Sigmoid colon (tissue), 4 donors: ENCODE results near the gene RND3.

Experiments used
- EP300 ChIP-seq, 4 donors: sonication (generic); formaldehyde crosslinking; IDR thresholded peaks; one replicate each; pipeline ENCODE4 v1.6.1; 2017; ENCODE audit warnings: antibody characterized with exemption in 4 of 4
- POLR2A ChIP-seq, 2 donors: fragments of 450-650 bp; IDR thresholded peaks; one replicate each; pipeline ENCODE4 v1.6.1; 2016; ENCODE audit warnings: antibody characterized with exemption in 2 of 2, mild to moderate bottlenecking in 2 of 2, moderate library complexity in 2 of 2
- TF ChIP-seq, protein P1 (sequence below), 4 experiments: fragments of 450-650 bp in 3 of 4; fragments of 200-600 bp in 1 of 4; IDR thresholded peaks; one replicate each; pipeline ENCODE4 v1.5.1; 2016 to 2019; ENCODE audit warnings: antibody characterized with exemption in 4 of 4, mild to moderate bottlenecking in 3 of 4, moderate library complexity in 2 of 4

DNA sequence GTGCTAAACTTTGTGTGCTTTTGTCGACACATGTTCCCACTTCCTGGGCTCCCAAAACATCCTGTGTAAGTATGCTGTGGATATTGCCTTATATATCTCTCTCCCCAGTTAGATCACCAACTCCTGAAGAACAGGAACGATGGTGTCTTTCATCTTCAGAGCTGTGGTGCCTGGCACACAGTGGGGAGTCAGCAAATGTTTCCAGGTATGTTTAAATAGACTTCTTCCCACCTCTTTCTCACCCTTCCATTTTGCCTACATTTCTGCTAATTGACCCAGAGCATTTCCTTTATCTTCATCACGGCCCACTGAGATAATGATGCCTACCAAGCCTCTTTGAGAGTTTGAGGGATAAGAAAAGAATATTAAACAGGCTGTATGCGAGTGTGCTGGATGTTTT is 60.7 kb downstream of the RND3 start:
- TF ChIP-seq, protein P1, sequence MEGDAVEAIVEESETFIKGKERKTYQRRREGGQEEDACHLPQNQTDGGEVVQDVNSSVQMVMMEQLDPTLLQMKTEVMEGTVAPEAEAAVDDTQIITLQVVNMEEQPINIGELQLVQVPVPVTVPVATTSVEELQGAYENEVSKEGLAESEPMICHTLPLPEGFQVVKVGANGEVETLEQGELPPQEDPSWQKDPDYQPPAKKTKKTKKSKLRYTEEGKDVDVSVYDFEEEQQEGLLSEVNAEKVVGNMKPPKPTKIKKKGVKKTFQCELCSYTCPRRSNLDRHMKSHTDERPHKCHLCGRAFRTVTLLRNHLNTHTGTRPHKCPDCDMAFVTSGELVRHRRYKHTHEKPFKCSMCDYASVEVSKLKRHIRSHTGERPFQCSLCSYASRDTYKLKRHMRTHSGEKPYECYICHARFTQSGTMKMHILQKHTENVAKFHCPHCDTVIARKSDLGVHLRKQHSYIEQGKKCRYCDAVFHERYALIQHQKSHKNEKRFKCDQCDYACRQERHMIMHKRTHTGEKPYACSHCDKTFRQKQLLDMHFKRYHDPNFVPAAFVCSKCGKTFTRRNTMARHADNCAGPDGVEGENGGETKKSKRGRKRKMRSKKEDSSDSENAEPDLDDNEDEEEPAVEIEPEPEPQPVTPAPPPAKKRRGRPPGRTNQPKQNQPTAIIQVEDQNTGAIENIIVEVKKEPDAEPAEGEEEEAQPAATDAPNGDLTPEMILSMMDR (IDR thresholded peaks at IDR 0.05): no peak
- TF ChIP-seq POLR2A (IDR thresholded peaks at IDR 0.05): no peak
- TF ChIP-seq EP300 (IDR thresholded peaks at IDR 0.05): no peak
